Measurements from ENCODE around the gene TP53INP2. TPM values are rescaled to one million over a fixed set of nuclear protein-coding genes. Genes with fewer than 3 reads are reported as not detected.
A peak's percentile ranks its signal among the peaks of the same experiment; 100 is the strongest.

TP53INP2 gene
- total and polyA plus RNA-seq, 2 donors (not counting 1 experiment from before 2014, with no cell fraction given) = 7.7 to 14.7 TPM

DNA sequence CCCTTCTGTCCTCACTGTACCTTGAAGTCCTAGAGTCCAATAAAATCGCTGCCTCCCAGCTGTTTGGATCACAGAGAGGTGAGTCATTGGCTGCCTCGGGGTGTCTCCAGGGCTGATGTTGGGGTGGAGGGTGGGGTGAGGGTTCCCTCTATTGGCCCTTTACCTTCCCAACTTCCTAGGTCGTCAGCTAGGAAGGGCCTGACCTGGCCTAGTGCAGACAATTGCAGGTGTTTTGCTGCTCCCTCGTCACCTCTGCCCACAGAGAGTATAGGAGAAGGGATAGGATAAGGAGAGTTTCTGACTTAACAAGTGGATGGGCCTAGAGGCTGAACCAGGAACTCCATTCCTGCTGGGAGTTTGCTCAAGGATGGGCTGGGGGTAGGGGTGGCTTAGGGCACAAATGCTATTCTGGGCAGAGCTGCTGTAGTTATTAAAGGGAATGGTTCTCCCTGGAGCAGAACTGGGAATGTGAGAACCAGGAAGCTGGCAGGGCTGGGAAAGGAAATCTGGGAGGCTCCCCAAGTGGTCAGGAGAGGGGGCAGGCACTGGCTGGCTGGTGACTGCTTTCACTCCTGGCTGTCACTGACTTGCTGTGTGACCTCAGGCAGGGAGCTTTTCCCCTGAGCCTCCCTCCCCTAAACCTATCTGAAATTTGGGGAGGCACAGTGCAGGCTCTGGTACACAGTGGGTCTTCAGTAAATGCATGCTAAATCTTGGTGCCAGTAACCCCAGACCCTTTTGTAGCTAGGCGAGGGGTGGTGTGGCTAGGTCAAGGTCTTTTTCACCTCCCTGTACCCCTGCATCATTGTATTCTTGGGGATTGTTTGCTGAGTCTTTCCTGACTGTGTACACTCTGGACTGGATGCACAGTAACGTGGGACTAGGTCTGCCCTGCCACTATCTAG is 1.5 kb downstream of the TP53INP2 start:
- Histone ChIP-seq H3K4me1 (ENCODE audit: control insufficient read depth in 2 of 2, insufficient read depth in 2 of 2, low read length in 2 of 2) (peaks cover 23 to 32% of the 10 kb centered on the region in 2 donors), H3K27me3 (replicated peaks in 1 of 4; ENCODE audit: control extremely low read depth in 1 of 4, control insufficient read depth in 3 of 4, insufficient read depth in 4 of 4, low read length in 3 of 4) (peaks cover 0 to 13% (median 0%) of the 10 kb centered on the region in 4 experiments), H2AFZ (ENCODE audit: insufficient read depth, low read depth, low read length, poor library complexity, severe bottlenecking) (no peak overlapping the region), H3K79me2 (ENCODE audit: control insufficient read depth, insufficient read depth, low read length) (no peaks in the 10 kb centered on the region), H3K4me2 (replicated peaks; ENCODE audit: low read depth, low read length, poor library complexity, severe bottlenecking) (peak overlapping the region; percentile 99), H4K20me1 (ENCODE audit: control insufficient read depth, insufficient read depth, low read length, poor library complexity, severe bottlenecking) (peaks cover 6% of the 10 kb centered on the region), H3K27ac (ENCODE audit: low read length in 2 of 2) (peak overlapping the region in 1 of 2 donors; percentile 95), H3K4me3 (ENCODE audit: control extremely low read depth in 1 of 5, extremely low read depth in 1 of 5, insufficient read depth in 1 of 5, low read depth in 2 of 5, low read length in 4 of 5) (no peak overlapping the region), H3K36me3 (replicated peaks in 1 of 2; ENCODE audit: control extremely low read depth in 1 of 2, control insufficient read depth in 1 of 2, extremely low read depth in 1 of 2, insufficient read depth in 2 of 2, low read length in 1 of 2) (no peaks in the 10 kb centered on the region), H3K9ac (ENCODE audit: low read length) (no peak overlapping the region), H3K9me3 (ENCODE audit: control extremely low read depth in 1 of 3, control insufficient read depth in 2 of 3, insufficient read depth in 1 of 3, low read length in 2 of 3) (no peaks in the 10 kb centered on the region)
- ChIA-PET POLR2A (interaction anchor here (2.3 kb wide), 1 partner anchor 28 kb away, joined by 10 read pairs; the partner anchor contains the start of gene PIGU), CTCF (interaction anchor here (0.9 to 4.5 kb wide), 7 partner anchors 64 to 394 kb away, joined by 3 to 69 read pairs (median 4); partner anchors contain the start of gene DYNLRB1)
- ATAC-seq (ENCODE audit: low read depth) (no peak), DNase-seq (no peak)
- H3K4me1 Mint-ChIP-seq = peaks cover 34% of the 10 kb centered on the region
- TF ChIP-seq, protein P1, sequence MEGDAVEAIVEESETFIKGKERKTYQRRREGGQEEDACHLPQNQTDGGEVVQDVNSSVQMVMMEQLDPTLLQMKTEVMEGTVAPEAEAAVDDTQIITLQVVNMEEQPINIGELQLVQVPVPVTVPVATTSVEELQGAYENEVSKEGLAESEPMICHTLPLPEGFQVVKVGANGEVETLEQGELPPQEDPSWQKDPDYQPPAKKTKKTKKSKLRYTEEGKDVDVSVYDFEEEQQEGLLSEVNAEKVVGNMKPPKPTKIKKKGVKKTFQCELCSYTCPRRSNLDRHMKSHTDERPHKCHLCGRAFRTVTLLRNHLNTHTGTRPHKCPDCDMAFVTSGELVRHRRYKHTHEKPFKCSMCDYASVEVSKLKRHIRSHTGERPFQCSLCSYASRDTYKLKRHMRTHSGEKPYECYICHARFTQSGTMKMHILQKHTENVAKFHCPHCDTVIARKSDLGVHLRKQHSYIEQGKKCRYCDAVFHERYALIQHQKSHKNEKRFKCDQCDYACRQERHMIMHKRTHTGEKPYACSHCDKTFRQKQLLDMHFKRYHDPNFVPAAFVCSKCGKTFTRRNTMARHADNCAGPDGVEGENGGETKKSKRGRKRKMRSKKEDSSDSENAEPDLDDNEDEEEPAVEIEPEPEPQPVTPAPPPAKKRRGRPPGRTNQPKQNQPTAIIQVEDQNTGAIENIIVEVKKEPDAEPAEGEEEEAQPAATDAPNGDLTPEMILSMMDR (IDR thresholded peaks at IDR 0.05) = no peak
- TF ChIP-seq EZH2 (IDR thresholded peaks at IDR 0.05; ENCODE audit: borderline replicate concordance, insufficient read depth, low read depth, low read length, poor library complexity, severe bottlenecking) = no peak
- 76% methylated on average over 3 of the region's 6 CpGs for WGBS (ENCODE audit: insufficient coverage)
- intact Hi-C loops (cut with micrococcal nuclease) = loop anchor here (10.0 kb wide), 3 partner anchors 119 to 711 kb away; partner anchors contain the start of genes EDEM2, NCOA6 and RALY
- peaks cover 9% of the 10 kb centered on the region for H3K27me3 Mint-ChIP-seq
- no peaks in the 10 kb centered on the region for H3K9me3 Mint-ChIP-seq (ENCODE audit: insufficient read depth)
- peak overlapping the region; percentile 93 for H3K27ac Mint-ChIP-seq
- H3K4me3 Mint-ChIP-seq = peak overlapping the region; percentile 92
